Activated CD4-positive, CD25-positive, alpha-beta regulatory T cell treated with anti-CD3 and anti-CD28 coated beads, Interleukin-2, amount 50 U/mL, for 16 hours (primary cell): ENCODE measurements around the gene LCN1.
"Not testable (repeated sequence)": the region's sequence is repeated elsewhere in the genome, so short reads cannot be mapped to it uniquely, and the experiment has no call there.

Source experiments
- DNase-seq: peaks from one replicate; pipeline ENCODE4 v3.0.0-alpha.2; 2020; ENCODE audit warnings: low read depth, low spot score

LCN1 gene

GRCh38 chr9:135522137-135522877 is 1.1 kb downstream of the LCN1 start:
- no peak for DNase-seq

- DNase-seq, result no peak
Observed at GRCh38 chr9:135522931-135523330, 1.7 kb downstream of the LCN1 start.

- DNase-seq, result no peak
Observed at GRCh38 chr9:135523521-135524129, 2.4 kb downstream of the LCN1 start.

GRCh38 chr9:135524130-135524861 is 3.1 kb downstream of the LCN1 start:
- DNase-seq, result no peak

- no peak for DNase-seq
Observed at GRCh38 chr9:135525241-135526088, 4.2 kb downstream of the LCN1 start.

GRCh38 chr9:135526089-135526729 is 5.0 kb downstream of the LCN1 start:
- DNase-seq, result no peak

- DNase-seq, result no peak
Observed at GRCh38 chr9:135526730-135527571, 5.7 kb downstream of the LCN1 start.

GRCh38 chr9:135528842-135529435 is 7.7 kb downstream of the LCN1 start:
- not testable (repeated sequence) for DNase-seq

- no peak for DNase-seq
Observed at GRCh38 chr9:135530146-135530545, 8.9 kb downstream of the LCN1 start.

- no peak for DNase-seq
Observed at GRCh38 chr9:135531096-135531495, 9.9 kb downstream of the LCN1 start.

GRCh38 chr9:135533113-135533512 is 11.9 kb downstream of the LCN1 start:
- no peak for DNase-seq

- DNase-seq, result no peak
Observed at GRCh38 chr9:135533674-135534073, 12.4 kb downstream of the LCN1 start.

- DNase-seq, result not testable (repeated sequence)
Observed at GRCh38 chr9:135534192-135534711, 13.0 kb downstream of the LCN1 start.

GRCh38 chr9:135534826-135535225 is 13.6 kb downstream of the LCN1 start:
- DNase-seq, result not testable (repeated sequence)

GRCh38 chr9:135535631-135536030 is 14.4 kb downstream of the LCN1 start:
- not testable (repeated sequence) for DNase-seq

GRCh38 chr9:135536216-135536615 is 15.0 kb downstream of the LCN1 start:
- DNase-seq, result no peak

- DNase-seq, result not testable (repeated sequence)
Observed at GRCh38 chr9:135543262-135543894, 22.1 kb downstream of the LCN1 start.

GRCh38 chr9:135544981-135545635 is 23.9 kb downstream of the LCN1 start:
- no peak for DNase-seq
